Common myeloid progenitor, CD34-positive (primary cell): ENCODE results near the gene SLC24A3.

Experiments used
- CTCF ChIA-PET: fragments of 350-600 bp; sonication (Branson Sonifier 250); formaldehyde crosslinking; loops from one replicate; lab custom pipeline; 2021; ENCODE audit warnings: antibody characterized with exemption; lab: Charles Lee
- POLR2A ChIA-PET: fragments of 350-600 bp; sonication (Branson Sonifier 250); formaldehyde crosslinking; loops from one replicate; lab custom pipeline; 2021; ENCODE audit warnings: antibody characterized with exemption; lab: Charles Lee
- DNase-seq, 3 donors: peaks; one replicate each; pipeline versions ENCODE4 v3.0.0 to v3.0.0-alpha.2; 2013
- H3K27ac ChIP-seq, 2 experiments: 1 replicate in 1 of 2; 2 replicates in 1 of 2; pipeline ENCODE4 v1.7.0; 2013; ENCODE audit warnings: inconsistent platforms in 2 of 2, low read length in 2 of 2, mild to moderate bottlenecking in 2 of 2, low read depth in 1 of 2, moderate library complexity in 1 of 2; ENCODE audit not compliant: severe bottlenecking in 2 of 2, insufficient read depth in 1 of 2, poor library complexity in 1 of 2
- H3K27me3 ChIP-seq, 5 experiments: replicated peaks in 2 of 5; 1 replicate in 3 of 5; 2 replicates in 2 of 5; pipeline versions ENCODE4 v1.6.1 to v1.7.0; 2013; ENCODE audit warnings: low read length in 4 of 5, mild to moderate bottlenecking in 2 of 5, moderate library complexity in 2 of 5, inconsistent platforms in 1 of 5; ENCODE audit not compliant: insufficient read depth in 5 of 5, control insufficient read depth in 4 of 5
- H3K36me3 ChIP-seq, 4 experiments: 1 replicate in 2 of 4; 2 replicates in 2 of 4; pipeline versions ENCODE4 v1.6.1 to v1.7.0; 2013; ENCODE audit warnings: low read length in 3 of 4, control low read depth in 1 of 4, mild to moderate bottlenecking in 1 of 4; ENCODE audit not compliant: control insufficient read depth in 4 of 4, insufficient read depth in 4 of 4
- H3K4me1 ChIP-seq, 4 experiments: 1 replicate in 3 of 4; 2 replicates in 1 of 4; pipeline versions ENCODE4 v1.6.1 to v1.7.1; 2013; ENCODE audit warnings: low read length in 3 of 4, mild to moderate bottlenecking in 3 of 4, control low read depth in 1 of 4, inconsistent platforms in 1 of 4, moderate library complexity in 1 of 4; ENCODE audit not compliant: control insufficient read depth in 4 of 4, insufficient read depth in 4 of 4; ENCODE audit errors: control extremely low read depth in 1 of 4
- H3K4me3 ChIP-seq, 7 experiments: 1 replicate in 4 of 7; 2 replicates in 3 of 7; pipeline versions ENCODE4 v1.5.1 to v1.7.0; 2013; ENCODE audit warnings: mild to moderate bottlenecking in 7 of 7, low read length in 6 of 7, moderate library complexity in 6 of 7, inconsistent platforms in 2 of 7, low read depth in 2 of 7, control low read depth in 1 of 7; ENCODE audit not compliant: insufficient read depth in 4 of 7, control insufficient read depth in 1 of 7; ENCODE audit errors: extremely low read depth in 1 of 7
- H3K9me3 ChIP-seq, 5 experiments: 1 replicate in 4 of 5; 2 replicates in 1 of 5; pipeline versions ENCODE4 v1.6.1 to v1.7.1; 2013; ENCODE audit warnings: low read length in 4 of 5, mild to moderate bottlenecking in 2 of 5, inconsistent platforms in 1 of 5, low read depth in 1 of 5, moderate library complexity in 1 of 5; ENCODE audit not compliant: control insufficient read depth in 4 of 5, insufficient read depth in 2 of 5; ENCODE audit errors: control extremely low read depth in 1 of 5
- WGBS: methylation state at CpG from one replicate; pipeline ENCODE4 v1.1.5; 2013; ENCODE audit not compliant: insufficient coverage; 5-methylcytosine and 5-hydroxymethylcytosine counted together

The SLC24A3 gene

GRCh38 chr20:19320005-19320404 is 107.6 kb downstream of the SLC24A3 start:
- H3K36me3 ChIP-seq, result no peaks in the 10 kb centered on the region
- DNase-seq, result no peak
- no peaks in the 10 kb centered on the region for H3K9me3 ChIP-seq
- no peaks in the 10 kb centered on the region for H3K27me3 ChIP-seq
- WGBS, result 97% methylated on average over 6 of the region's 8 CpGs
- ChIA-PET POLR2A (no interaction called here), CTCF (interaction anchor here (0.9 kb wide), 1 partner anchor 12 kb away, joined by 4 read pairs; no protein-coding TSS in a partner anchor)
- H3K4me1 ChIP-seq, result peaks cover 0 to 9% (median 4%) of the 10 kb centered on the region in 4 experiments
- no peak overlapping the region for H3K4me3 ChIP-seq
- no peak overlapping the region for H3K27ac ChIP-seq

- no peaks in the 10 kb centered on the region for H3K27me3 ChIP-seq
- H3K4me1 ChIP-seq, result peaks cover 0 to 8% (median 3%) of the 10 kb centered on the region in 4 experiments
- H3K4me3 ChIP-seq, result no peak overlapping the region
- ChIA-PET POLR2A (no interaction called here), CTCF (no interaction called here)
- H3K36me3 ChIP-seq, result no peaks in the 10 kb centered on the region
- 98% methylated on average over 4 of the region's 5 CpGs for whole genome bisulfite sequencing
- no peak overlapping the region for H3K27ac ChIP-seq
- DNase-seq, result no peak
- H3K9me3 ChIP-seq, result no peaks in the 10 kb centered on the region
These were observed 108.7 kb downstream of the SLC24A3 start for GRCh38 chr20:19321176-19321575.

- H3K4me3 ChIP-seq, result no peak overlapping the region
- H3K27me3 ChIP-seq, result no peaks in the 10 kb centered on the region
- ChIA-PET POLR2A (interaction anchor here (0.7 kb wide), 1 partner anchor 8 kb away, joined by 3 read pairs; no protein-coding TSS in a partner anchor), CTCF (interaction anchor here (0.9 kb wide), 1 partner anchor 113 kb away, joined by 3 read pairs; no protein-coding TSS in a partner anchor)
- H3K36me3 ChIP-seq, result no peaks in the 10 kb centered on the region
- H3K9me3 ChIP-seq, result no peaks in the 10 kb centered on the region
- H3K4me1 ChIP-seq, result peaks cover 0 to 7% (median 3%) of the 10 kb centered on the region in 4 experiments
- DNase-seq, result no peak
- H3K27ac ChIP-seq, result no peak overlapping the region
- WGBS, result 100% methylated on average over 3 of the region's 12 CpGs
These were observed 109.9 kb downstream of the SLC24A3 start for GRCh38 chr20:19322061-19322985.

- no peak overlapping the region for H3K27ac ChIP-seq
- H3K36me3 ChIP-seq, result no peaks in the 10 kb centered on the region
- peaks cover 2 to 7% (median 5%) of the 10 kb centered on the region in 4 experiments for H3K4me1 ChIP-seq
- WGBS, result 84% methylated on average over 3 of the region's 5 CpGs
- H3K9me3 ChIP-seq, result no peaks in the 10 kb centered on the region
- H3K4me3 ChIP-seq, result no peak overlapping the region
- no peak for DNase-seq
- CTCF ChIA-PET, result no interaction called here
- POLR2A ChIA-PET, result no interaction called here
- H3K27me3 ChIP-seq, result no peaks in the 10 kb centered on the region
These were observed 115.0 kb downstream of the SLC24A3 start for GRCh38 chr20:19327401-19327800.

GRCh38 chr20:19328676-19329075 is 116.2 kb downstream of the SLC24A3 start:
- CTCF ChIA-PET, result interaction anchor here (1.4 kb wide), 1 partner anchor 15 kb away, joined by 3 read pairs; no protein-coding TSS in a partner anchor
- 95% methylated on average over 6 of the region's 7 CpGs for WGBS
- Histone ChIP-seq H3K4me3 (no peak overlapping the region), H3K27me3 (no peaks in the 10 kb centered on the region), H3K4me1 (peaks cover 2 to 11% (median 5%) of the 10 kb centered on the region in 4 experiments), H3K9me3 (no peaks in the 10 kb centered on the region), H3K36me3 (no peaks in the 10 kb centered on the region), H3K27ac (no peak overlapping the region)
- no peak for DNase-seq
- POLR2A ChIA-PET, result no interaction called here

- H3K4me3 ChIP-seq, result no peak overlapping the region
- no peaks in the 10 kb centered on the region for H3K27me3 ChIP-seq
- H3K27ac ChIP-seq, result no peak overlapping the region
- WGBS, result 100% methylated on average over 5 of the region's 6 CpGs
- peaks cover 2 to 12% (median 5%) of the 10 kb centered on the region in 4 experiments for H3K4me1 ChIP-seq
- H3K36me3 ChIP-seq, result no peaks in the 10 kb centered on the region
- ChIA-PET POLR2A (no interaction called here), CTCF (no interaction called here)
- DNase-seq, result no peak
- H3K9me3 ChIP-seq, result no peaks in the 10 kb centered on the region
These were observed 117.6 kb downstream of the SLC24A3 start for GRCh38 chr20:19330038-19330437.

- Histone ChIP-seq H3K9me3 (no peaks in the 10 kb centered on the region), H3K4me1 (peaks cover 2 to 12% (median 5%) of the 10 kb centered on the region in 4 experiments), H3K27me3 (no peaks in the 10 kb centered on the region), H3K4me3 (no peak overlapping the region), H3K27ac (no peak overlapping the region), H3K36me3 (no peaks in the 10 kb centered on the region)
- ChIA-PET CTCF (no interaction called here), POLR2A (no interaction called here)
- 17% methylated on average over 1 of the region's 1 CpG for WGBS
- peak in 2 of 3 donors; percentile 52 to 67 for DNase-seq
These were observed 118.3 kb downstream of the SLC24A3 start for GRCh38 chr20:19330731-19331130.
